BE2C (cell line): ENCODE results near the gene DCST1. TPM values are rescaled to one million over a fixed set of nuclear protein-coding genes. Genes with fewer than 3 reads are reported as not detected.
A peak's percentile ranks its signal among the peaks of the same experiment; 100 is the strongest.
"Not testable (repeated sequence)": the region's sequence is repeated elsewhere in the genome, so short reads cannot be mapped to it uniquely, and the experiment has no call there.

Experiments used
- DNase-seq: peaks from one replicate; pipeline ENCODE4 v3.0.0-alpha.2; 2020
- H3K27me3 ChIP-seq: fragments of 250-450 bp; sonication (Bioruptor Pico); 2 replicates; pipeline ENCODE4 v1.5.1; 2020; ENCODE audit warnings: mild to moderate bottlenecking
- H3K36me3 ChIP-seq: fragments of 250-450 bp; sonication (Bioruptor Pico); 2 replicates; pipeline ENCODE4 v1.5.1; 2020; ENCODE audit warnings: mild to moderate bottlenecking
- H3K4me1 ChIP-seq: fragments of 250-450 bp; sonication (Bioruptor Pico); 2 replicates; pipeline ENCODE4 v1.5.1; 2020
- H3K4me3 ChIP-seq: 2 replicates; pipeline ENCODE4 v1.5.1; 2011; ENCODE audit warnings: low read depth, low read length
- H3K9me3 ChIP-seq: fragments of 250-450 bp; sonication (Bioruptor Pico); 2 replicates; pipeline ENCODE4 v1.5.1; 2020
- polyA plus RNA-seq: library from polyadenylated mRNA; unstranded; fragments of >200 nt; gene quantifications from one replicate; pipeline ENCODE4 v1.2.1, GENCODE V29; 2012; ENCODE audit warnings: low read depth, missing spikeins; ENCODE audit not compliant: insufficient read length, insufficient read depth
- TF ChIP-seq, protein P1 (sequence below): IDR thresholded peaks from 2 replicates; pipeline ENCODE4 v1.5.1; 2012; ENCODE audit warnings: mild to moderate bottlenecking, low read depth, low read length

DCST1 gene, protein sequence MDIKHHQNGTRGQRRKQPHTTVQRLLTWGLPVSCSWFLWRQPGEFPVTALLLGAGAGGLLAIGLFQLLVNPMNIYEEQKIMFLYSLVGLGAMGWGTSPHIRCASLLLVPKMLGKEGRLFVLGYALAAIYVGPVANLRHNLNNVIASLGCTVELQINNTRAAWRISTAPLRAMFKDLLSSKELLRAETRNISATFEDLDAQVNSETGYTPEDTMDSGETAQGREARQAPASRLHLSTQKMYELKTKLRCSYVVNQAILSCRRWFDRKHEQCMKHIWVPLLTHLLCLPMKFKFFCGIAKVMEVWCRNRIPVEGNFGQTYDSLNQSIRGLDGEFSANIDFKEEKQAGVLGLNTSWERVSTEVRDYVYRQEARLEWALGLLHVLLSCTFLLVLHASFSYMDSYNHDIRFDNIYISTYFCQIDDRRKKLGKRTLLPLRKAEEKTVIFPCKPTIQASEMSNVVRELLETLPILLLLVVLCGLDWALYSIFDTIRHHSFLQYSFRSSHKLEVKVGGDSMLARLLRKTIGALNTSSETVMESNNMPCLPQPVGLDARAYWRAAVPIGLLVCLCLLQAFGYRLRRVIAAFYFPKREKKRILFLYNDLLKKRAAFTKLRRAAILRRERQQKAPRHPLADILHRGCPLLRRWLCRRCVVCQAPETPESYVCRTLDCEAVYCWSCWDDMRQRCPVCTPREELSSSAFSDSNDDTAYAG
- not detected for polyA plus RNA-seq

DNA sequence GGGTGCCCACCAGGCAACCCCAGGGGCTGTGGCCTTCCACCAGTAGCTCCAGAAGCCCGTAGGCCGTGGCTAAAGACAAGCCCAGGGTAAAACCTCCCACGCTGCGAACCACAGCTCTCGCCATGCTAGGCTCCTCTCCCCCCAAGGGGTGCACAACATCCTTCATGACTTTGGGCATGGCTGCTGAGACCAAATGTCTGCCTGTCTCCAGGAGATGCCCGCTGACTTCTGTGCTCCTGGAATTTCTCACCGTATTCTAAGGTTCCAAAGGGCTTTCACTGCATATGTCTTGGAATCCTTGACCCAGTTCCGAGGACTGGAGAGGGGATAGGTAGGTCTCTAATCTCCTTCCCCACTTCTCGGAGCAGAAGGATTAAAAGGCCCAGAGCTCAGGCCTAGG, at the start of gene DCST1, which contains the start of gene DCST2:
DCST1 (plus strand) TSS at position 301 of the 400 bp plus-strand sequence. CDS start 213 bp downstream, outside the sequence.
DCST2 (minus strand) TSS at position 258 of the 400 bp plus-strand sequence; CDS start at position 178, 80 bp downstream.
- no peaks in the 10 kb centered on the region for H3K36me3 ChIP-seq
- TF ChIP-seq, protein P1, sequence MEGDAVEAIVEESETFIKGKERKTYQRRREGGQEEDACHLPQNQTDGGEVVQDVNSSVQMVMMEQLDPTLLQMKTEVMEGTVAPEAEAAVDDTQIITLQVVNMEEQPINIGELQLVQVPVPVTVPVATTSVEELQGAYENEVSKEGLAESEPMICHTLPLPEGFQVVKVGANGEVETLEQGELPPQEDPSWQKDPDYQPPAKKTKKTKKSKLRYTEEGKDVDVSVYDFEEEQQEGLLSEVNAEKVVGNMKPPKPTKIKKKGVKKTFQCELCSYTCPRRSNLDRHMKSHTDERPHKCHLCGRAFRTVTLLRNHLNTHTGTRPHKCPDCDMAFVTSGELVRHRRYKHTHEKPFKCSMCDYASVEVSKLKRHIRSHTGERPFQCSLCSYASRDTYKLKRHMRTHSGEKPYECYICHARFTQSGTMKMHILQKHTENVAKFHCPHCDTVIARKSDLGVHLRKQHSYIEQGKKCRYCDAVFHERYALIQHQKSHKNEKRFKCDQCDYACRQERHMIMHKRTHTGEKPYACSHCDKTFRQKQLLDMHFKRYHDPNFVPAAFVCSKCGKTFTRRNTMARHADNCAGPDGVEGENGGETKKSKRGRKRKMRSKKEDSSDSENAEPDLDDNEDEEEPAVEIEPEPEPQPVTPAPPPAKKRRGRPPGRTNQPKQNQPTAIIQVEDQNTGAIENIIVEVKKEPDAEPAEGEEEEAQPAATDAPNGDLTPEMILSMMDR: no peak
- DNase-seq: no peak
- H3K27me3 ChIP-seq: no peaks in the 10 kb centered on the region
- no peaks in the 10 kb centered on the region for H3K4me1 ChIP-seq
- no peaks in the 10 kb centered on the region for H3K9me3 ChIP-seq
- no peak within 1 kb of the TSS for H3K4me3 ChIP-seq

DNA sequence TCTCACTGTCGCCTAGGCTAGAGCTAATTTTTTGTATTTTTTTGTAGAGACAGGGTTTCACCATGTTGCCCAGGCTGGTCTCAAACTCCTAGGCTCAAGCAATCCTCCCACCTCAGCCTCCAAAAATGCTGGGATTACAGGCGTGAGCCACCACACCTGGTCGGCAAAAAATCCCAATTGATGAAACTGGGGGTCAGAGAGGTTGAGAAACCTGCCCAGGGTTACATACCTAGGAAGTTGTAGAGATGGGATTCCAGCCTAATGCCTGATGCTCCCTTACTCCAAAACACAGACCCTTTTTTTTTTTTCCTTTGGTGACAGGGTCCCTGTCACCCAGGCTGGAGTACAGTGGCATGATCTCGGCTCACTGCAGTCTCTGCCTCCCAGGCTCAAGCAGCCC, 46.9 kb upstream of the DCST1 start:
- not testable (repeated sequence) for H3K4me3 ChIP-seq, DNase-seq, H3K27me3 ChIP-seq, H3K4me1 ChIP-seq, H3K9me3 ChIP-seq
- H3K36me3 ChIP-seq: peaks cover 54% of the 10 kb centered on the region

GRCh38 chr1:154987326-154987725, 46.3 kb upstream of the DCST1 start:
- Histone ChIP-seq H3K4me1 (peaks cover 4% of the 10 kb centered on the region; the same call in 1 of the 2 replicates), H3K36me3 (peaks cover 54% of the 10 kb centered on the region), H3K9me3 (no peaks in the 10 kb centered on the region), H3K4me3 (no peak overlapping the region), H3K27me3 (no peaks in the 10 kb centered on the region)
- TF ChIP-seq, protein P1: no peak
- no peak for DNase-seq

GRCh38 chr1:154988058-154988954, 45.3 kb upstream of the DCST1 start:
- Histone ChIP-seq H3K4me1 (no peaks in the 10 kb centered on the region), H3K36me3 (peaks cover 54% of the 10 kb centered on the region), H3K4me3 (no peak overlapping the region), H3K9me3 (no peaks in the 10 kb centered on the region), H3K27me3 (no peaks in the 10 kb centered on the region)
- DNase-seq: no peak
- TF ChIP-seq, protein P1: peak; percentile 37; the same call in 1 of the 2 replicates

DNA sequence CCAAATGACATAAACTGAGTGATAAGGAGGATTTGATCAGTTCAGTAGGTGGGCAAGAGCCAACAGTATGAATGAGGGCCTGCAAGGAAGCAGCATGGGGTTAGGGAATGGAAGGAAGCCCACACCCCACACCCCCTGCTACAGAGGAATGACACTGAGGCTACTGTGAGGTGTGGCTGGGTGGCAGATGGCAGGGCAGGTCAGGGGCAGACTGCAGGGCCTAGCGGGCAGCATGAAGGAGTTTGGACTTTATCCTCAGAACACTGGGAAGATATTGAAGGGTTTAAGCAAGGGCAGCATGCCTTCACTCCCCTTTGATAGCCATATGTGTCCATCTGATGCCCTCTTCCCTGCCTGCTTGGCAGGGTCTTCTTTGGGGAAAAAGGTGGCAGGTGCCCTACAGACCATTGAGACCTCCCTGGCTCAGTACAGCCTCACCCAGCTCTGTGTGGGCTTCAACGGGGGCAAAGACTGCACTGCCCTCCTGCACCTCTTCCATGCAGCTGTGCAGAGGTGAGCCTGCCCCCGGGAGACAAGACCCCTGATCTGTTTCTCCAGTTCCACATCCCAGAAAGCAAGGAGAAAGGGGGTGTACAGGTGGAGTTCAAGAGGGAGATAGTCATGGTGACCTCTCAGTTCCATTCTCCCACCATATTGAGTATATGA, 44.3 kb upstream of the DCST1 start:
- Histone ChIP-seq H3K4me1 (no peaks in the 10 kb centered on the region), H3K4me3 (no peak overlapping the region), H3K27me3 (no peaks in the 10 kb centered on the region), H3K9me3 (no peaks in the 10 kb centered on the region), H3K36me3 (peaks cover 54% of the 10 kb centered on the region)
- DNase-seq: no peak
- TF ChIP-seq, protein P1: no peak
